MCF 10A (cell line): ENCODE data around the gene CREBRF. TPM values are rescaled to one million over a fixed set of nuclear protein-coding genes. Genes with fewer than 3 reads are reported as not detected.

Experiments
- total RNA-seq: library from RNA; stranded (reverse); gene quantifications from 2 replicates; pipeline ENCODE4 v1.2.3, GENCODE V29; 2022

CREBRF gene
- total RNA-seq, 1 experiment from 2014 or later: 16.2 TPM

Other genes with a start within 250 kb of the CREBRF start
- 257 and 292 TPM in 2 replicates for gene ERGIC1, start 222.1 kb upstream of the CREBRF start, total RNA-seq
- 103 and 119 TPM in 2 replicates for gene RPL26L1, start 96.9 kb upstream of the CREBRF start, total RNA-seq
- gene ATP6V0E1, start 72.6 kb upstream of the CREBRF start, total RNA-seq: 171 and 243 TPM in 2 replicates
- 22.1 and 35.1 TPM in 2 replicates for gene BNIP1, start 88.2 kb downstream of the CREBRF start, total RNA-seq
- gene NKX2-5, start 178.9 kb downstream of the CREBRF start, total RNA-seq: 3.9 and 5.5 TPM in 2 replicates